ENCODE results near the gene C11orf58.

Gene C11orf58

DNA sequence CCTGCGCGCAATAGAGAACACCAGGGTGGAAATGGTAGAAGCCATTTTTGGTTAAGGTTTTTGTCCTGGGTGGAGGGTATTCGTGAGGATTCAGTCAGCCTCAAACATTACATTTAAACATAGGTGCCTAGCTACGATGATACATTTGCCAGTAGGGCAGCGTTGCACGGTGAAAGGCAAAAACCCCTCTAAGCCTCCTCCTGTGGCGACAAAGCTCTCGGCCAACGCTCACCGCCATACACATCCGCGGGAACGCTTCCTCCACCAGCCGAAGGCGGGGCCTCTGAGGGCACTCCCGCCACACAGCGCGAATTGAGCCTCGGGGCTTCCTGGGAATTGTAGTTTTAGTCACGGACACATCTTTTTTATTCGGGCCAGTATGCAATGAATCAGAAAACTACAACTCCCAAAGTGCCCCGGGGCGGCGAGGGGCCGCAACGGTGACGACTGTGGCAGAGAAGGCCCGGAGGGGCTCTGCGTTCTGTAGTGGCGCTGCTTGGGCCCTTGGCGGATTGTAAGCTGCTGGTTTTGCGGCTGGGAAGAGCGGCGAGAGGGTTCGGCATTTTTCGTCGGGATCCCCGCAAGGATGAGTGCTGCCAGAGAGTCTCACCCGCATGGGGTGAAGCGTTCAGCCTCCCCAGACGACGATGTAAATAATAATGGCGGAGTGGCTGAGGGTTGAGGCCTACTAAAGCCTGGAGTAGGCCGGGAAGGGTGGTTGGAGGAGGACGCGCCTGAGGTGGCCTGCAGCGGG lies at the start of gene C11orf58:
C11orf58 (plus strand) TSS at position 455 of the 754 bp plus-strand sequence; CDS start at position 587, 132 bp downstream.
- DNase-seq (ENCODE audit: low read depth in 2 of 2) = peak; percentile 84

DNA sequence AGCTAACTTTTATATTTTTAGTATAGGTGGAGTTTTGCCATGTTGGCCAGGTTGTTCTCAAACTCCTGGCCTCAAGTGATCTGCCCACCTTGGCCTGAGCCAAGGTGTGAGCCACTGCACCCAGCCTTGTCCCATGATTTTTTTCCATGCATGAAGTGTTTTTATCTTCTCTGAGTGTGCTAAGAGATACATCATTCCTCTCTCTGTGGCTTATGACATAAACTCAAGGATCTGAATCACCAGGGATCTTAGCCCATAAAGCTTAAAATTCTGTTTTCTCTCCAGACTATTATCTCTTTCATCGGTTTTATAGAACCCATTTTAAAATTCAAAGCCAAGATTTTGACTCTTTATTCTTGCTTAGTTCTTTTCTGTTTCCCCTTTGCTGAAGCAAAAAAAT lies 48.4 kb upstream of the C11orf58 start:
- no peak for DNase-seq (ENCODE audit: low read depth in 2 of 2)

DNA sequence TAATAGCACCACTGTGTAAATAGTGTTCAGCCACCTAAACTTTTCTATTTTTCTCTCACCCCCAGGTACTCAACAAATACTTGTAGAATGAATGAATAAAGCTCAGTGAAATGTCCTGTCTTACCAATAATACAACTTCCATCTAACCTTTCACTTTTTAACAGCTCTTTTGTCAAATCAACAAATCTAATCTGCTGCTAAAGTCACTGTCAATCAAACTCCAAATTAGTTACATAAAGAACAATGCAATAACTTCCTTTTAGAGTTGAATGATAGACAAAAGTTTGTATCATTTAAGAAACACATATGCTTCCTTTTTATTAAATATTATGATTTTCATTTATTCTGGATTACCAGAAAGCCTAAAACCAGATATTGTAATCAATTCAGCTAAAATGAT lies 34.7 kb upstream of the C11orf58 start:
- DNase-seq (ENCODE audit: low read depth in 2 of 2) = no peak

DNA sequence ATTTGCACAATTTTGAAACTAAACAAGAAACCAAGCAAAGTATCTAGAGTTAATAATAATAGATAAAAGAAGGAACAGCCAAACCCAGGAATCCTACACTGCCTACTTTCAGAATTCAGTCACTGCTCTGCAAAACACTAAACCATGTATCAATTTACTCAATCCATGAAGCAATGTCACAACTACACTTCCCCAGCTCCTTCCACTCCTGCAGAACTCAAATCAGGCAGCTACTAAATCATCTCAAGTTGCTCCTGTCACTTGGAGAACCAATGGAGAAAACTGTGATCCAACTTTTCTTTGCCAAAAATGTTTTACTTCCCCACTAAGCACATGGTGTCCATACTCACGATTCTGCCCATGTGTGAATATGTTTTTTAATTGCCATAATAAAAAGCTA lies 24.9 kb upstream of the C11orf58 start:
- no peak for DNase-seq (ENCODE audit: low read depth in 2 of 2)

DNA sequence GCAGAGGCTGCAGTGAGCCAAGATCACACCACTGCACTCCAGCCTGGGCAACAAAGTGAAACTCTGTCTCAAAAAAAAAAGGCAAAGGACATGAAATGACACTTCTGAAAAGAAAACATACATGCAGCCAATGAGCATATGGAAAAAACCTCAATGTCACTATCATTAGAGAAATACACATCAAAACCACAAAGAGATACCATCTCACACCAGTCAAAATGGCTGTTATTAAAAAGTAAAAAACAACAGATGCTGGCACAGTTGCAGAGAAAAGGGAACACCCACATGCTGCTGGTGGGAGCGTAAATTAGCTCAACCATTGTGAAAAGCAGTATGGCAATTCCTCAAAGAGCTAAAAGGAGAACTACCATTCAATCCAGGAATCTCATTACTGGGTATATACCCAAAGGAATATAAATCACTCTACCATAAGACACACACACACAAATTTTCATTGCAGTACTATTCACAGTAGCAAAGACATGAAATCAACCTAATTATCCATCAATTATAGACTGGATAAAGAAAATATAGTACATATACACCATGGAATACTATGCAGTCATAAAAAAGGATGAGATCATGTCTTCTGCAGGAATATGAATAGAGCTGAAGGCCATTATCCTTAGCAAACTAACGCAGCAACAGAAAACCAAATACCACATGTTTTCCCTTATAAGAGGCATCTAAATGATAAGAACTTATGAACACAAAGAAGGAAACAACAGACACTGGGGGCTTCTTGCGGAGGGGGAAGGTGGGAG lies 15.7 kb upstream of the C11orf58 start:
- no peak for DNase-seq (ENCODE audit: low read depth in 2 of 2)

DNA sequence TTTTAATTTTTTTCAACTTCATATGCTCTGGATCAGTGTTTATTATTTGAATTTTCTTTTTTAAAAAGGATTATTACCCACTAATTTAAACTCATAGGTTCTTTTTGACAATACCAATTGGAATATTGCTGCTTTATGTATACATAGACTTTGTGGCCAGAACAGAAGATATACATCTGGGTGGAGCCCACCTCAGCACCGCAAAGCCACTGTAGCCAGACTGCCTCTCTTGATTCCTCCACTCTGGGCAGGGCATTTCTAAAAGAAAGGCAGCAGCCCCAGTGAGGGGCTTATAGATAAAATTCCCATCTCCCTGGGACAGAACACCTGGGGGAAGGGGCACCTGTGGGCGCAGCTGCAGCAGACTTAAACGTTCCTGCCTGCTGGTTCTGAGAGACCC lies 10.6 kb upstream of the C11orf58 start:
- DNase-seq (ENCODE audit: low read depth in 2 of 2) = no peak

DNA sequence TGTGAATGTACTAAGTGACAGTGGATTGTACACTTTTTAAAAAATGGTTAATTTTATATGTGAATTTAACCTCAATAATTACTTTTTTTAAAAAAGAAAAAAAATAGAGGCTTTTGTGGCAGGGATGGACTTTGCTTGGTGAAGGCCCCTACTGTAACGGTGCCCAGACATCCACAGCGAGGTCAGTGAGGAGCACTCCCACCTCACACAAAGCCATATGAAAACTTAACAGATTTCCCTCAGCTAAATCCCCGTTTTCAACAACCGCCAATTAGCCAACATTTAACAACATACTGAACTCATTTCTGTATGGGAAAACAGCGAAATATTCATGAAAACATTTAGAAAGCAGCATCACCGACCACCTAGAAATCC lies 642 bp upstream of the C11orf58 start:
- DNase-seq (ENCODE audit: low read depth in 2 of 2) = no peak

DNA sequence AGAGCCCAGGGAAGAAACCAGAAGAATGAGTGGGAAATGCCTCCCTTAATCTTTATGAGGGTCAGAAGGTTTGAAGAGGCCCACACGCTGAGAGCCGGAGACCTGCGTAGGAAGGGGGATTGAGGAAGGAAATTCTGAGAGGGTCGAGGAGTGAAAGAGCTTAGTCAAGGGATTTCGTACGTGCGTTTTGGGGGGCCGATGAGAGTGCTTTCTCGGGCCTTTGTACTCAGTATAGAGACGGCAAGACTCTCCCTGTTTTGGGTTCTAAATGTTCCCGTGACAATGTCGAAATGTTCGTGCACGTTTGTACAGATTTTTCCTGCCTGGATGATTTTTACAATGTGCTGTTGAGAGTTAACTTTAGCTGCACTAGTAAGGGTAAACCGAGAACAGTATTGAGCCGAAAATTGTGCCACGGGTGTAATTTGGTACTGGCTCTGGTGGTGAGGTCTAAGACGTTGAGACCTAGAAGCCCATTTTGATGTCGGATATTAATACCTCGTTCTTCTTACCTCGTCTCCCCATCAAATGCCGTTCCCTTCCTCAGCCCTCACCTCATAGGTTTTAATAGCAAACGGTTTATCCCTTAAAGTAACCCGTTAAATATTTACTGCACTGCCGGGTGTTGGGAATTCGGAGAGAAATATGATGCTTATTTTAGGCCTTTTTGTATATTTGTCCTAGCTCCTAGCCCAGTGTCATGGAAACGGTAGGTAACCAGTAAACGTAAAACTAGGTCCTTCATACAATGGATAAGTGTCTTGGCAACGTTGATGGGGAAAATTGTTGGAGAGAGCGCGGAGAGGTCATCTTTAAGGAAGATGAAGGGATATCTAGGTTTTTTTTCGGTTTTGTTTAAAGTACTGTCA lies 734 bp downstream of the C11orf58 start:
- DNase-seq (ENCODE audit: low read depth in 2 of 2) = no peak

DNA sequence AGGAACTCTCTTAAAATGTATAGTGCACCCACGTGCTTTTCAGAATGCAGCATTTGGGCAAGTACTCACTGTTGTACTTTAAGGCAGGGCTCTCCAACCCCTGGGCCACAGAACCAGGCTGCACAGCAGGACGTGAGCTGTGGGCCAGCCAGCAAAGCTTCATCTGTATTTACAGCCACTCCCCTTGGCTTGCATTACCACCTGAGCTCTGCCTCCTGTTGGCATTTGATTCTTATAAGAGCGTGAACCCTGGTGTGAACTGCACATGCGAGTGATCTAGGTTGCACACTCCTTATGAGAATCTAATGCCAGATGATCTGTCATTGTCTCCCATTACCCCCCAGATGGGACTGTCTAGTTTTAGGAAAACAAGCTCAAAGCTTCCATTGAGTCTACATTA lies 3.0 kb downstream of the C11orf58 start:
- DNase-seq (ENCODE audit: low read depth in 2 of 2) = no peak

DNA sequence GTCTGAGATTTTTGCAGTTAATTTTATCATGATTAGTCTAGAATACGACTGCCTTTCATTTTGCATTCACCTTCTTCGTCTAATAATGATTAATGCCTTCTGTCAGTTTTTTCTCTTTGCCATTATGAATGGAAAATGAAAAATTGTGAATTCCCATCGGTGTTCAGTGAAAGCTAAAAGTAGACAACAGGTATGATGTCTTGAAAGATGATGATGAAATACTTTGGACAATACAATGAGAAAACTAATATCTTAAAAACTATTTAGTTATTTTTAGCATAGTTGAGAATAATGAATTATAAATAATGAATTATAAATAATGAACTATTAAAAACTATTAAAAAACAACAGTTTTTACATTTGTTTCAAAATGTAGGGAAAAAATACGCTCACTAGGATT lies 5.0 kb downstream of the C11orf58 start:
- no peak for DNase-seq (ENCODE audit: low read depth in 2 of 2)

DNA sequence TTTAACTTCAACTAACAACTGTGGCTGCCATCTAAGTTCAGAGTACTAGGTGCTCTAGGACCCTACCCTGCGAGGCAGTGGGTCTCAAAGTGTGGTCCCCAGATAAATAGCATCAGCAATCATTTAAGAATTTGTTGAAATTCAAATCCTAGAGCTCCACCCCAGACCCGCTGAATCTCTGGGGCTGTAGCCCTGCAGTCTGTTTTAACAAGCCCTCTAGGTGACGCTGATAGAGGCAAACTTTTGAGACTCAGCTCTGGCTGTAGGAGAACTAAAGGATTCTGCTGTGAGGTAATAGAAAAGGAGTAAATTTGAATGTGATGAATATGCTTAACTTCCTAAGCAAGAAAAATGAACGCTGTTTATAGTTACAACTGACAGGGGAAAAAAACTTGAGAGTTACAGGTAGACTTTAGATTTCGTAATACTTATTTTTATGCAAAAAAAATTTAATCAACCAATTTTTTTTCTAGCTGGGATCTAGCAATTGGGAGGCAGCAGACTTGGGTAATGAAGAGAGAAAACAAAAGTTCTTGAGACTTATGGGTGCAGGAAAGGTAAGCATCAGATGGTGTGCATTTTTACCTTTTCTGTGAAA lies 5.8 kb downstream of the C11orf58 start:
- DNase-seq (ENCODE audit: low read depth in 2 of 2) = no peak

DNA sequence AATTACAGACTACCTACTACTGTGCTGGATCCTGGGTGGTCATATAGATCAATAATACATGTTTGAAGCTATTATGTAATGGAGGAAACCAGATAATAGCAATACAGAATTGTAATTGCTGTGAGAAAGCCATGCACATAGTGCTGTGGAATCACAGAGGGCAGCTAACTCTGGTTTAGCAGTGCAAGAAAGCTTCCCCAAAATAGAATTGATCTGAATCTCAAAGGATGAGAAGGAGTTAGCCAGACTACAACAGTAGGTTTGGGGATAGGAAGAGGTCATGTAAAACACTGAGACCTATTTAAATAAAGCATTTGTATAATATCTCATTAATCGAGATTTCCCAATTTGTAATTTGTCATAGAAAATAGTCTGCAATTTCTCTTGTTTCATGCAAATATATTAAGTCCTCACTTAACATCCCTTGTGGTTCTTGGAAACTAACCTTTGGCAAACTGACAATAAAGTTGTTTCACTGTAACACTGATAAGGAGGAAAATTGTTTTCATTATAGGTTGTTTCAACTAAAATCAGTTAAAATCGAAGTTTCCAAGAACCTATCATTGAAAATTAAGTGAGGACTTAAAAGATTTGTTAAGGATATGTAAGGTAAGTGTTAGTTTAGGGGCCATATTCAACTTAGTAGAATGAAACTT lies 7.6 kb downstream of the C11orf58 start:
- no peak for DNase-seq (ENCODE audit: low read depth in 2 of 2)

DNA sequence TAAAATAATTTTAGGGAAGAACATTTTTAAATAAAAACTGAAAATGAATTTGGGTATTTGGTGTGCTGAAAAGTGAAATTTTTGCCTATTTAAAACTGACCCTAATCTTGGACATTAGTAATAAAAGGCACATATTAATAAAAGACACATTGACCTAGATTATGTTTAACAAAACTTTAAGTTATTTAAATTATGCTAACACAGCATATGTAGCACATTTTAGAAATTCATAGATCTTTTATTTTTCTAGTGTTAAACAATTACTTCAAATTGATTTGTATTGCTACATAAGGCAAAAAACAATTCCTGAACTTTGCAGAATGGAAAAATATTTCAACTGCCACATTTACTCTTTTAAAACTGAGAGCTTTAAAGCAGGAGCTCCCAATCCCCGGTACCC lies 10.6 kb downstream of the C11orf58 start:
- DNase-seq (ENCODE audit: low read depth in 2 of 2) = no peak

DNA sequence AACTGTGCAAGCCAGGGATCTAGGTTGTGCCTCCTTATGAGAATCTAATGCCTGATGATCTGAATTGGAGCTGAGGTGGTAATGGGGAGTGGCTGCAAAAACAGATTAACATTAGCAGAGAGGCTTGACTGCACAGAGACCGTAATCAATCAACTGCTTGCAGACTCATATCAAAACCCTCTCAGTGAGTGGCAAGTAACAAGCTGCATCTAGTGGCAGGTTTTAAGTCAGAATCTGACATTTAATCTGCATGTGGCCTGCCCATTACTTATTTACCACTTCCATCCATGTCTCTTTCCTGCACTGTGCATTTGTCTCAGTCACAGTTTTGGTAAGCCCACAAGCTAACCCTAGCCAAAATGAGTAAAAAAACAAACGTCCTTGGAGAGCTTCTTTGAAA lies 11.2 kb downstream of the C11orf58 start:
- DNase-seq (ENCODE audit: low read depth in 2 of 2) = no peak

DNA sequence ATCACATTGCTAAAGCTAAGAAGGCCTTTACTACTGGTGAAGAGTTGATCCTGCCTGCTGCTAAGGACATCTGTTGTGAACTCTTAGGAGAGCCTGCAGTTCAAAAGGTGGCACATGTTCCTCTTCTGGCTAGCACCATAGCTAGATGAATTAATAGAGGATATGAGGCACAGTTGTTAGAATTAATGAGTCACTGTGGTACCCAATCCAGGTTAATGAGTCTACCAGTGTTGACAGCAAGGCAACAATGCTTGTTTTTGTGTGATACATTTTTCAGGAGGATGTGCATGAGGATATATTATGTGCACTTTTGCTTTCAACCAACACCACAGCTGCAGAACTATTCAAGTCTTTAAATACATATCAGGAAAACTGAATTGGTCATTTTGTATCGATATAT lies 12.0 kb downstream of the C11orf58 start:
- no peak for DNase-seq (ENCODE audit: low read depth in 2 of 2)

DNA sequence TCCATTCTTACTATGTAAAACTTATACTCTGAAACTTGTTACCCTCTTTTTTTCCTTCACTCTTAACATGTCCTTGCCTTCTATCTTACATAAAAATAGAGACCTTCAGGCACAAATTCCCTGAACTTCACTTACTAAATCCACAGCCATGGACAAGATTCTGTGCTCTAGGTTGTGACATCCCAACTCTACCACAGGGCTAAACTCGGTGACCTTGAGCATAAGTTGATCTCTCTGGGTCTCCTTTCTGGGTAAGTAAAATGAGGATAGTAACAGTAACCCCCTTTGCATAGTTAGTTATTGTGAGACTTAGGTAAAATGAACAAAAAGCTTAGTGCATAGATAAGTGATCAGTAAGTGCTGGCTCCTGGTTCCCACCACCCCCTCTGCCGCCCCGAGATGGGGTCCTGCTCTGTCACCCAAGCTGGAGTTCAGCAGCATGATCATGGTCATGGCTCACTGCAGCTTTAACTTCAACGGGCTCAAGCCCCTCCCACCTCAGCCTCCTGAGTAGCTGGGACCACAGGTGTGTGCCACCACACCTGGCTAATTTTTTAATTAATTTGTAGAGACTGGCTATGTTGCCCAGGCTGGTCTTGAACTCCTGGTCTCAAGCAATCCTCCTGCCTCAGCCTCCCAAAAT lies 20.1 kb downstream of the C11orf58 start:
- no peak for DNase-seq (ENCODE audit: low read depth in 2 of 2)

DNA sequence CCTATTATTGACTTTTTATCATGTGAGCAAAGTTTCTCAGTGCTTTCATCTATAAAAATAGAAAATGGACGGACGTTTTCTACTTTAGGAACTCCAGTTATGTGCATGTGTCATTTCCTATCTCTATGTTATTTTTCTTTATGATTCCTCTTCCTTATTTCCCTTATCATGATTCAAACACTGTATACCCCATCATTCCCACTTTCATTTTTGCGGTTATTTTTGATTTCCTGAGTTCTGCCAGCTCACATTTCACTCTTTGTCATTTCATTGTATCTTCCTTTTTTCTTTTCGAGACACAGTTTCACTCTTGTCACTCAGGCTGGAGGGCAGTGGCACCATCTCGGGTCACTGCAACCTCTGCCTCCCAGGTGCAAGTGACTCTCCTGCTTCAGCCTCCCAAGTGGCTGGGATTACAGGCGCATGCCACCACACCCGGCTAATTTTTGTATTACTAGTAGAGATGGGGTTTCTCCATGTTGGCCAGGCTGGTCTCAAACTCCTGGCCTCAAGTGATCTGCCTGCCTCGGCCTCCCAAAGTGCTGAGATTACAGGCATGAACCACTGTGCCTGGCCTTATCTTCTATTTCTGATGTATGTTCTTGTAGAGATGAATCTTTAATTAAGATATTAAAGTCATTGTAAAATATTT lies 21.5 kb downstream of the C11orf58 start:
- no peak for DNase-seq (ENCODE audit: low read depth in 2 of 2)

DNA sequence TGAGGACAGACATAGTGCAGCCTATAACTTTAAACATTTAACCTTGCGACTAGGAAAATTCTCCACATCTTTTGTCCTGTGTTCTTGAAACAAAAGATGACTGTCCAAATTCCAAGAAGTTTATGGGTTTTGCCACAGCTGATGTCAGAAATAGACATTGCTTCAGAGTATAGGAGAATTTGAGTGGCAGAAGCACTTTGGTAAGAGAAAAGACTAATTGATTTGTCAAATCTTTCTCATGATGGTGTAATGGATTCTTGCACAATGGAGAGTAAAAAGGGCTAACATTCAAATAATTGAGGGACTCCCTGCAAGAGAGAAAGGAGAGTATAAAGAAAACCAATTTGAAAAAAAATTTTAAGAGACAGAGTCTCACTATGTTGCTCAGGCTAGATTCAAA lies 25.3 kb downstream of the C11orf58 start:
- no peak for DNase-seq (ENCODE audit: low read depth in 2 of 2)

DNA sequence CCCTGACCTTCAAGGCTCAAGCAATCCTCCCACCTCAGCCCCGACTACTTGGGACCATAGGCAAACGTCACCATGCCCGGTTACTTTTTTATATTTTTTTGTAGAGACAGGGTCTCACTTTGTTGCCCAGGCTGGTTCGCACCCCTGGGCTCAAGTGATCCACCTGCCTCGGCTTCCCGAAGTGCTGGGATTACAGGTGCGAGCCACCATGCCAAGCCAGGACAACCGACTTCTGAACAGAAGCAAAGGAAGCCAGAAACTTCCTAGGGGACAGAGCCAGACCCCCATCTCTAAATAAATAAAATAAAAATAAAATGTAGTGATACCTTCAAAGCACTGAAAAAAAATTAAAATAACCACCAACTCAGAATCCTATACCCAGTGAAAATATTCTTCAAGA lies 26.4 kb downstream of the C11orf58 start:
- no peak for DNase-seq (ENCODE audit: low read depth in 2 of 2)

DNA sequence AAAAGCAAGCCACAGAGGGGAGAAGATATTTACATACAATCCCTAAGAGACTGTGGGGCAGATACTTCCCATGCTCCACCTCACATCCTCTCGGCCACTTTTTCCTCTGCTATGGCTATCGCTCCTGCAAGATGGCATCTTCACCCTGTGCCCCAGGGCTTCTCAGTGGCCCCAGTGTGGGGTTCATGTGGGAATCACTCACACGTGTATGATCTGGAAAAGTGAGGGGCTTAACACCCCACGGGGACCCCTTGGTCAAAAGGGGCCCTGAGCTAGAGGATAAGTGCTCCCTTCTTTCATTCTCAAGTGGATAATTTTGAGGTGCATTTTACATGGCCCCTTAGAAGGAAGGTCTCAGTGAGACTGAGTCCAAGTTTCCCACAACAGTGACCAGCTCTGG lies 28.7 kb downstream of the C11orf58 start:
- DNase-seq (ENCODE audit: low read depth in 2 of 2) = no peak

DNA sequence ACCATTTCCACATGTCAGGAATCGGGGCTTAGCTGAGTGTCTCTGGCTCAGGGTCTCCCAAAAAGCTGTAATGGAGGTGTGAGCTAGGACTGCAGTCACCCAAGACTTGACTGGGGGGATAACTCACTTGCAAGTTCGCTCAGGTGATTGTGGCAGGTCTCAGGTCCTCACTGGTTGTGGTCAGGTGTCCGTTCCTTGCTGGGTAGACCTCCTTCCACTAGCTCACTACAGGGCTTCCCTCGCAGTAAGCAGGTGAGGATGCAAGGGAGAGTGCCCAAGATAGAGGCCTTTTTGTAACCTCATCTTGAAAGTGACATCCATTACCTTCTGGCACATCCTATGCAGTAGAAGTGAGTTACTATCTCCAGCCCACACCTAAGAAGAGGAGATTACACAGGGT lies 29.5 kb downstream of the C11orf58 start:
- no peak for DNase-seq (ENCODE audit: low read depth in 2 of 2)
